ENCODE data around the gene APOA5. TPM values are rescaled to one million over a fixed set of nuclear protein-coding genes. Genes with fewer than 3 reads are reported as not detected.

APOA5 gene
- polyA plus RNA-seq, 1 of the 3 experiments (the other 2 are of a cell fraction): not detected

DNA sequence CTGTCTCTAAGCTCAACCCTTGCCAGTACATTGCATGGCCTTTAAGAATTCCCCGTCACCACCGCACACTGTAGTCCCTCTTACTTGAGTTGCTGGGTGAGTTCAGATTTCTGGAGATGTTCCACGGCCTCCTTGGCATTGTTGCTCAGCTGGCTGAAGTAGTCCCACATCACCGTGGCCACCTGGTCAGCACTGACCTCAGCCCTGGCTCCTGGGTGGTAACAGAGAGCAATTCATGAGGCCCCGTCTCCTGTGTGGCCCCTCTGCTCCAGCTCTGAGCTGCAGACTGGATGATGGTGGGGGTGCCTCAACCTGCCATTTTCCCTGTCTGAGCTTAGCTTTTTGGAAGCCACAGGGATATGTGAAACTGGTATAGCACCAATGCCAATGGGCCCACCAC, 30.9 kb upstream of the APOA5 start:
- H3K36me3 ChIP-seq (replicated peaks in 1 of 2; ENCODE audit: control insufficient read depth in 1 of 2, insufficient read depth in 2 of 2, low read length in 1 of 2): no peaks in the 10 kb centered on the region
- TF ChIP-seq ELF1 (IDR thresholded peaks at IDR 0.05) (no peak), EZH2phosphoT487 (IDR thresholded peaks at IDR 0.05; ENCODE audit: borderline replicate concordance, low read depth) (no peak), MEF2A (IDR thresholded peaks at IDR 0.05; ENCODE audit: borderline replicate concordance, low read depth) (no peak), YY1 (IDR thresholded peaks at IDR 0.05; ENCODE audit: low read depth) (no peak), MXI1 (IDR thresholded peaks at IDR 0.05; ENCODE audit: low read depth, low read length) (no peak), JUND (IDR thresholded peaks at IDR 0.05) (no peak), RCOR1 (IDR thresholded peaks at IDR 0.05; ENCODE audit: low read length) (no peak), TCF12 (IDR thresholded peaks at IDR 0.05) (no peak), FOXJ3 (CRISPR knock-in tag; IDR thresholded peaks at IDR 0.05) (no peak), NRF1 (IDR thresholded peaks at IDR 0.05; ENCODE audit: low read depth, low read length) (no peak), FOSL2 (IDR thresholded peaks at IDR 0.05; ENCODE audit: borderline replicate concordance, low read depth) (no peak), EP300 (IDR thresholded peaks at IDR 0.05; ENCODE audit: borderline replicate concordance in 1 of 2, low read depth in 1 of 2, low read length in 1 of 2) (no peak), USF2 (IDR thresholded peaks at IDR 0.05; ENCODE audit: borderline replicate concordance, low read depth, low read length) (no peak), USF1 (IDR thresholded peaks at IDR 0.05; ENCODE audit: borderline replicate concordance, low read depth) (no peak)
- TF ChIP-seq, protein P1, sequence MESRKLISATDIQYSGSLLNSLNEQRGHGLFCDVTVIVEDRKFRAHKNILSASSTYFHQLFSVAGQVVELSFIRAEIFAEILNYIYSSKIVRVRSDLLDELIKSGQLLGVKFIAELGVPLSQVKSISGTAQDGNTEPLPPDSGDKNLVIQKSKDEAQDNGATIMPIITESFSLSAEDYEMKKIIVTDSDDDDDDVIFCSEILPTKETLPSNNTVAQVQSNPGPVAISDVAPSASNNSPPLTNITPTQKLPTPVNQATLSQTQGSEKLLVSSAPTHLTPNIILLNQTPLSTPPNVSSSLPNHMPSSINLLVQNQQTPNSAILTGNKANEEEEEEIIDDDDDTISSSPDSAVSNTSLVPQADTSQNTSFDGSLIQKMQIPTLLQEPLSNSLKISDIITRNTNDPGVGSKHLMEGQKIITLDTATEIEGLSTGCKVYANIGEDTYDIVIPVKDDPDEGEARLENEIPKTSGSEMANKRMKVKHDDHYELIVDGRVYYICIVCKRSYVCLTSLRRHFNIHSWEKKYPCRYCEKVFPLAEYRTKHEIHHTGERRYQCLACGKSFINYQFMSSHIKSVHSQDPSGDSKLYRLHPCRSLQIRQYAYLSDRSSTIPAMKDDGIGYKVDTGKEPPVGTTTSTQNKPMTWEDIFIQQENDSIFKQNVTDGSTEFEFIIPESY (IDR thresholded peaks at IDR 0.05; ENCODE audit: borderline replicate concordance, low read depth): no peak
- TF ChIP-seq, protein P2, sequence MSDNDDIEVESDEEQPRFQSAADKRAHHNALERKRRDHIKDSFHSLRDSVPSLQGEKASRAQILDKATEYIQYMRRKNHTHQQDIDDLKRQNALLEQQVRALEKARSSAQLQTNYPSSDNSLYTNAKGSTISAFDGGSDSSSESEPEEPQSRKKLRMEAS (IDR thresholded peaks at IDR 0.05; ENCODE audit: low read depth): no peak
- TF ChIP-seq, protein P3, sequence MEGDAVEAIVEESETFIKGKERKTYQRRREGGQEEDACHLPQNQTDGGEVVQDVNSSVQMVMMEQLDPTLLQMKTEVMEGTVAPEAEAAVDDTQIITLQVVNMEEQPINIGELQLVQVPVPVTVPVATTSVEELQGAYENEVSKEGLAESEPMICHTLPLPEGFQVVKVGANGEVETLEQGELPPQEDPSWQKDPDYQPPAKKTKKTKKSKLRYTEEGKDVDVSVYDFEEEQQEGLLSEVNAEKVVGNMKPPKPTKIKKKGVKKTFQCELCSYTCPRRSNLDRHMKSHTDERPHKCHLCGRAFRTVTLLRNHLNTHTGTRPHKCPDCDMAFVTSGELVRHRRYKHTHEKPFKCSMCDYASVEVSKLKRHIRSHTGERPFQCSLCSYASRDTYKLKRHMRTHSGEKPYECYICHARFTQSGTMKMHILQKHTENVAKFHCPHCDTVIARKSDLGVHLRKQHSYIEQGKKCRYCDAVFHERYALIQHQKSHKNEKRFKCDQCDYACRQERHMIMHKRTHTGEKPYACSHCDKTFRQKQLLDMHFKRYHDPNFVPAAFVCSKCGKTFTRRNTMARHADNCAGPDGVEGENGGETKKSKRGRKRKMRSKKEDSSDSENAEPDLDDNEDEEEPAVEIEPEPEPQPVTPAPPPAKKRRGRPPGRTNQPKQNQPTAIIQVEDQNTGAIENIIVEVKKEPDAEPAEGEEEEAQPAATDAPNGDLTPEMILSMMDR (IDR thresholded peaks at IDR 0.05): no peak
- WGBS (ENCODE audit: low lambda C conversion rate): 71% methylated on average over 5 of the region's 5 CpGs

More for the DNA sequence above, 30.9 kb upstream of the APOA5 start:
- Histone ChIP-seq H3K9me2 (no peaks in the 10 kb centered on the region), H3K79me2 (ENCODE audit: insufficient read depth) (no peaks in the 10 kb centered on the region), H3K4me2 (no peak overlapping the region), H3K4me1 (ENCODE audit: control insufficient read depth in 1 of 2, insufficient read depth in 2 of 2, low read depth in 1 of 2, low read length in 1 of 2) (peaks cover 0 to 8% of the 10 kb centered on the region in 2 experiments; a peak in 1 of 4 replicates), H2AFZ (ENCODE audit: low read depth) (no peak overlapping the region), H3K27me3 (ENCODE audit: insufficient read depth) (no peaks in the 10 kb centered on the region), H3K27ac (ENCODE audit: low read depth in 2 of 2, low read length in 1 of 2) (no peak overlapping the region), H3F3A (replicated peaks; ENCODE audit: insufficient read depth) (no peaks in the 10 kb centered on the region), H3K9ac (no peak overlapping the region), H4K20me1 (ENCODE audit: insufficient read depth) (no peaks in the 10 kb centered on the region), H3K4me3 (ENCODE audit: low read depth in 2 of 2, low read length in 1 of 2) (no peak overlapping the region), H3K9me3 (no peaks in the 10 kb centered on the region)
- no peak for DNase-seq
- POLR2A ChIA-PET: no interaction called here
- CTCF ChIA-PET: interaction anchor here (0.6 to 2.8 kb wide), 5 partner anchors 14 to 1492 kb away, joined by 3 to 13 read pairs (median 3); partner anchors contain the start of gene APOA5
